ENCODE data around the gene TET1. TPM values are rescaled to one million over a fixed set of nuclear protein-coding genes. Genes with fewer than 3 reads are reported as not detected.

TET1 gene
- total RNA-seq, 3 donors from 2014 or later, result 6.9 to 12.8 (median 6.9) TPM

DNA sequence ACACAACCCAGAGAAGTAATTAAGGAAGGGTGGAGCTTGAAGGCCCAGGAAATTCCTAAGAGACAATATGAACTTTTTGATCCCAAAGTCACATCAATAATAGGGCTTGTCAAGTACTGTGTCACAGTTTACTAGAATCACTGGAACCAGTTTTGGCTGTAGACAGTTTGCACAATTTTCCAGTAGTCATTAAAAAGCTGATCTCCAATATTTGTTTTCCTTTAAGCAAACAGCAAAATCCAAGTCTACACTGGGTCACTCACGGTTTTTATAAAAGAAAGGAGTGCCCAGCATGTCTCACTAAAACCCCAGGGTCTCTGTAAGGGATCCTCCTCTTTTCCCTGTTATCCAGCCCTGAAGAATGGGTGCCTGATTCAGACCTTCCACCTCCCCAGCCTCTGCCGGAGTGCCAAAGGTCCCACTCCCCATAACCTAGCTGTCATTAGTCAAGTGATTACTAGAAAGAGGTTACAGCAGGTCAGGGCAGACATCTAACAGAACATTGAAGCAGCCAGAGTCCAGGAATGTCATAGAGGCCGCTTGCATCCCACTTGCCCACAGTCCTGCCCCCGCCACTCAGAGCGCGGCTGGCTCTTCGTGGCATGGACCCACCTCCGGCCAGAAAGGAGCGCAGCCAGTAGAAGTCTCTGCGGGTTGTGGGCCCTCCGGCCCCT lies 33.4 kb upstream of the TET1 start:
- intact Hi-C loops (cut with DNase I; ENCODE audit: low total_unique reads), result no loop called here
- no peaks in the 10 kb centered on the region for H3K9me3 ChIP-seq
- H3K27me3 ChIP-seq, result no peaks in the 10 kb centered on the region
- no peak for DNase-seq (ENCODE audit: low spot score in 2 of 2)
- no peaks in the 10 kb centered on the region for H3K4me1 ChIP-seq
- H3K27ac ChIP-seq, result peak overlapping the region; percentile 96 to 98
- TF ChIP-seq POLR2A (IDR thresholded peaks at IDR 0.05) (no peak), POLR2AphosphoS5 (IDR thresholded peaks at IDR 0.05) (no peak)
- TF ChIP-seq, protein P1, sequence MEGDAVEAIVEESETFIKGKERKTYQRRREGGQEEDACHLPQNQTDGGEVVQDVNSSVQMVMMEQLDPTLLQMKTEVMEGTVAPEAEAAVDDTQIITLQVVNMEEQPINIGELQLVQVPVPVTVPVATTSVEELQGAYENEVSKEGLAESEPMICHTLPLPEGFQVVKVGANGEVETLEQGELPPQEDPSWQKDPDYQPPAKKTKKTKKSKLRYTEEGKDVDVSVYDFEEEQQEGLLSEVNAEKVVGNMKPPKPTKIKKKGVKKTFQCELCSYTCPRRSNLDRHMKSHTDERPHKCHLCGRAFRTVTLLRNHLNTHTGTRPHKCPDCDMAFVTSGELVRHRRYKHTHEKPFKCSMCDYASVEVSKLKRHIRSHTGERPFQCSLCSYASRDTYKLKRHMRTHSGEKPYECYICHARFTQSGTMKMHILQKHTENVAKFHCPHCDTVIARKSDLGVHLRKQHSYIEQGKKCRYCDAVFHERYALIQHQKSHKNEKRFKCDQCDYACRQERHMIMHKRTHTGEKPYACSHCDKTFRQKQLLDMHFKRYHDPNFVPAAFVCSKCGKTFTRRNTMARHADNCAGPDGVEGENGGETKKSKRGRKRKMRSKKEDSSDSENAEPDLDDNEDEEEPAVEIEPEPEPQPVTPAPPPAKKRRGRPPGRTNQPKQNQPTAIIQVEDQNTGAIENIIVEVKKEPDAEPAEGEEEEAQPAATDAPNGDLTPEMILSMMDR (IDR thresholded peaks at IDR 0.05), result no peak
- H3K36me3 ChIP-seq, result no peaks in the 10 kb centered on the region
- peak overlapping the region; percentile 93 to 95 (median 94) for H3K4me3 ChIP-seq

DNA sequence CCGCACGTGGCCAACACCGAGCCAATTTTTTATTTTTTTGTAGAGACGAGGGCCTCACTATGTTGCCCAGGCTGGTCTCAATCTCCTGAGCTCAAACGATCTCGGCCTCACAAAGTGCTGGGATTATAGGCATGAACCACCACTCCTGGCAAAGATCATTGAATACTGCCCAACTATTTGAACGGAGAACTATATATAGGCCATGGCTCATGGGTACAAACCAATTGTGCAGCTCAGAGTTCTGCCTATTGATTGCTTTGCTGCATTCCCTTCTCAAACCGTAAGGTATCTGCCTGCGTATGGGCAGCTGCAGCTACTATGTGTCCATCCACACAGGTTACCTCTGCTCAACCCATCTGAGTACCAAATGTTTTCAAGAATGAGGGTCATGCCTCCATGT lies 23.2 kb upstream of the TET1 start:
- no peak for TF ChIP-seq POLR2AphosphoS5 (IDR thresholded peaks at IDR 0.05)
- no peak for TF ChIP-seq POLR2A (IDR thresholded peaks at IDR 0.05)
- TF ChIP-seq, protein P1 (IDR thresholded peaks at IDR 0.05), result no peak
- H3K36me3 ChIP-seq, result no peaks in the 10 kb centered on the region
- no peak overlapping the region for H3K27ac ChIP-seq

DNA sequence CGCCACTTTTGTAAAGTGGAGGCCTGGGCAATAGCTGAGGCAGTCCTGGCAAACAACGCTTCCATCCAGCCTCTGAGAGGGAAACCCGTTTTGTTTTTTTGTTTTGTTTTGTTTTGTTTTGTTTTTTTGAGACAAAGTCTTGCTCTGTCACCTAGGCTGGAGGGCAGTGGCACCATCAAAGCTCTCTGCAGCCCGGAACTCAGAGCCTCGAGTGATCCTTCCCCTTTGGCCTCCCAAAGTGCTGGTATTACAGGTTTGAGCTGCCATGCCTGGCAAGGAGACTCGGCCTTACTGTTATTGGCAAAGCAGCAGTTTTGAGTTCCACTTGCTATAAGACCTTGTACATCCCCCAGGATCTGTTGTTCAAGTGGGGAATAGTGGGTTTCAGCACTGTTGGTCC lies 22.3 kb upstream of the TET1 start:
- H3K4me3 ChIP-seq, result no peak overlapping the region

More for the DNA sequence above, 23.2 kb upstream of the TET1 start:
- DNase-seq (ENCODE audit: low spot score in 2 of 2), result no peak
- H3K27me3 ChIP-seq, result no peaks in the 10 kb centered on the region
- intact Hi-C loops (cut with DNase I; ENCODE audit: low total_unique reads), result no loop called here
- no peaks in the 10 kb centered on the region for H3K4me1 ChIP-seq
- H3K9me3 ChIP-seq, result no peaks in the 10 kb centered on the region
- no peak overlapping the region for H3K4me3 ChIP-seq

DNA sequence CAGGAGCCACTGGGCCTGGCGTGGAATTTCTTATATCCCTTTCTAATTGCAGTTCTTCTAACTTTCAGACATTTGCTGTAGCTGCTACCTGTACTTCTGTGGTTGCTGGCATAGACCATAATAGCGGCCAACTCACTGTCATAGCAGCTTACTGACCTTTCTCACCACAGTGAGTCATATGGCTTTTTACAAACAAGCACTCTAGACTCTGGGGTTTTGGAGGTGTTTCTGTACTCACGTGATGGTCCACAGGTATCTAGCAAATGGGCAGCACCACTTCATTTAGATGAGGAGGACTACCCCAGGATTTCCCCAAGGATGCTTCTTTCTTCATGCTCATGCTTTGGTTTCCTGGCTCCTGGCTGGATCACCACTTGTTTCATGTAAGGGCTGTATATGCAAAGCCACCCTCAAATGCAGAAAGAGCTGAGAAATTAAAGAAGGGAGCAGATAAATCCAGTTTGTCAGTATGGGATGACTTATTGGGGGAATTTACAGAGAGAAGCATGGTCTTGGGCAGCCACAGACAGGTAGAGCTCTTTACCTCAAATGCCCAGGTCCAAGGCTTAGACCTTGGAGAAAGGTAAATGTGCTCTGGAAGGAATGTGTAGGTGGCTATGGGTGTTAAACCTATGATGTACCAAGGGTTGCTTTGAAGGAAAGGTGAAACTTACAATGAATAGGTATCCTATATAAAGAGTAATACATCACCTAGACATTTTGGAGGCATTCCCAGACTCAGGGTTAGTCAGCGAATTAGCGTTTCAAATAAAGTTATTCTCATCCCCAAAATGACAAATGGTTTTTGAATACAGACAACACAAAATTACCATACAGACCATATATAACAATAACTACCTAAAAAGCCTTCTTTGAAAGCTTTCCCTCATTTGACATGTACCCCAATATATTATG lies 16.9 kb upstream of the TET1 start:
- Histone ChIP-seq H3K4me1 (no peaks in the 10 kb centered on the region), H3K4me3 (no peak overlapping the region), H3K27me3 (no peaks in the 10 kb centered on the region), H3K9me3 (no peaks in the 10 kb centered on the region), H3K36me3 (no peaks in the 10 kb centered on the region), H3K27ac (no peak overlapping the region)
- intact Hi-C loops (cut with DNase I; ENCODE audit: low total_unique reads), result no loop called here
- no peak for TF ChIP-seq POLR2A (IDR thresholded peaks at IDR 0.05)
- TF ChIP-seq, protein P1 (IDR thresholded peaks at IDR 0.05), result no peak
- no peak for TF ChIP-seq POLR2AphosphoS5 (IDR thresholded peaks at IDR 0.05)
- no peak for DNase-seq (ENCODE audit: low spot score in 2 of 2)

More for the DNA sequence above, 22.3 kb upstream of the TET1 start:
- Histone ChIP-seq H3K9me3 (no peaks in the 10 kb centered on the region), H3K27me3 (no peaks in the 10 kb centered on the region), H3K27ac (no peak overlapping the region), H3K4me1 (no peaks in the 10 kb centered on the region), H3K36me3 (no peaks in the 10 kb centered on the region)
- no peak for TF ChIP-seq POLR2AphosphoS5 (IDR thresholded peaks at IDR 0.05)
- no peak for TF ChIP-seq POLR2A (IDR thresholded peaks at IDR 0.05)
- TF ChIP-seq, protein P1 (IDR thresholded peaks at IDR 0.05), result no peak
- no peak for DNase-seq (ENCODE audit: low spot score in 2 of 2)
- intact Hi-C loops (cut with DNase I; ENCODE audit: low total_unique reads), result no loop called here
